ENCODE measurements around the gene MAP3K6. TPM values are rescaled to one million over a fixed set of nuclear protein-coding genes. Genes with fewer than 3 reads are reported as not detected.

The MAP3K6 gene
- total RNA-seq, 2 donors from 2014 or later: 5.5 to 14.7 TPM

GRCh38 chr1:27335506-27336422 lies 31.0 kb downstream of the MAP3K6 start:
- Mint-ChIP-seq H3K36me3 (peaks cover 0 to 5% of the 10 kb centered on the region in 2 donors), H3K27ac (peak overlapping the region; percentile 36 to 52), H3K9me3 (no peaks in the 10 kb centered on the region)
- ATAC-seq (no peak), DNase-seq (ENCODE audit: low spot score in 2 of 2) (no peak)

GRCh38 chr1:27333717-27334279 lies 33.0 kb downstream of the MAP3K6 start:
- no peaks in the 10 kb centered on the region for H3K9me3 Mint-ChIP-seq

GRCh38 chr1:27332536-27333281 lies 34.1 kb downstream of the MAP3K6 start:
- H3K27ac Mint-ChIP-seq: peak overlapping the region; percentile 17 to 41
- H3K9me3 Mint-ChIP-seq: no peaks in the 10 kb centered on the region
- peak in 1 of 2 donors; percentile 68 for DNase-seq (ENCODE audit: low spot score in 2 of 2)
- peaks cover 0 to 5% of the 10 kb centered on the region in 2 donors for H3K36me3 Mint-ChIP-seq
- peak; percentile 77 to 88 for ATAC-seq

More at GRCh38 chr1:27333717-27334279, 33.0 kb downstream of the MAP3K6 start:
- Mint-ChIP-seq H3K36me3 (peaks cover 0 to 5% of the 10 kb centered on the region in 2 donors), H3K27ac (no peak overlapping the region)
- DNase-seq (ENCODE audit: low spot score in 2 of 2) (no peak), ATAC-seq (no peak)

GRCh38 chr1:27331922-27332321 lies 34.8 kb downstream of the MAP3K6 start:
- H3K36me3 Mint-ChIP-seq: peaks cover 0 to 5% of the 10 kb centered on the region in 2 donors
- no peak for DNase-seq (ENCODE audit: low spot score in 2 of 2)
- no peaks in the 10 kb centered on the region for H3K9me3 Mint-ChIP-seq
- no peak for ATAC-seq
- peak overlapping the region in 1 of 2 donors; percentile 92 for H3K27ac Mint-ChIP-seq

- Mint-ChIP-seq H3K9me3 (no peaks in the 10 kb centered on the region), H3K27ac (no peak overlapping the region), H3K36me3 (peaks cover 0 to 1% of the 10 kb centered on the region in 2 donors)
- no peak for ATAC-seq
- no peak for DNase-seq (ENCODE audit: low spot score in 2 of 2)
Observed at GRCh38 chr1:27331426-27331825, 35.3 kb downstream of the MAP3K6 start.

- DNase-seq (ENCODE audit: low spot score in 2 of 2) (no peak), ATAC-seq (no peak)
- H3K9me3 Mint-ChIP-seq: no peaks in the 10 kb centered on the region
- no peaks in the 10 kb centered on the region for H3K36me3 Mint-ChIP-seq
- peak overlapping the region in 1 of 2 donors; percentile 88 for H3K27ac Mint-ChIP-seq
Observed at GRCh38 chr1:27330786-27331185, 36.0 kb downstream of the MAP3K6 start.

- ATAC-seq: no peak
- H3K9me3 Mint-ChIP-seq: no peaks in the 10 kb centered on the region
- H3K36me3 Mint-ChIP-seq: peaks cover 7 to 9% of the 10 kb centered on the region in 2 donors
- H3K27ac Mint-ChIP-seq: peak overlapping the region; percentile 49 to 69
- no peak for DNase-seq (ENCODE audit: low spot score in 2 of 2)
Observed at GRCh38 chr1:27327964-27328363, 38.8 kb downstream of the MAP3K6 start.

GRCh38 chr1:27325286-27325685 lies 41.5 kb downstream of the MAP3K6 start:
- H3K27ac Mint-ChIP-seq: no peak overlapping the region
- DNase-seq (ENCODE audit: low spot score in 2 of 2): no peak
- no peaks in the 10 kb centered on the region for H3K9me3 Mint-ChIP-seq
- H3K36me3 Mint-ChIP-seq: peaks cover 14 to 17% of the 10 kb centered on the region in 2 donors
- no peak for ATAC-seq

- H3K27ac Mint-ChIP-seq: peak overlapping the region; percentile 96 to 98
- peaks cover 14 to 17% of the 10 kb centered on the region in 2 donors for H3K36me3 Mint-ChIP-seq
- ATAC-seq (no peak), DNase-seq (ENCODE audit: low spot score in 2 of 2) (no peak)
- H3K9me3 Mint-ChIP-seq: no peaks in the 10 kb centered on the region
Observed at GRCh38 chr1:27322569-27323240, 44.1 kb downstream of the MAP3K6 start.

- no peaks in the 10 kb centered on the region for H3K9me3 Mint-ChIP-seq
- peaks cover 14 to 17% of the 10 kb centered on the region in 2 donors for H3K36me3 Mint-ChIP-seq
- ATAC-seq (peak; percentile 97 to 98), DNase-seq (ENCODE audit: low spot score in 2 of 2) (peak; percentile 98)
- H3K27ac Mint-ChIP-seq: peak within 1 kb of the TSS; percentile 96 to 98
Observed at GRCh38 chr1:27321813-27322568, 44.8 kb downstream of the MAP3K6 start, which contains the start of gene TMEM222. TMEM222 (plus strand) TSS chr1:27322163; CDS start chr1:27322198, 35 bp downstream.

- peaks cover 10 to 13% of the 10 kb centered on the region in 2 donors for H3K36me3 Mint-ChIP-seq
- ATAC-seq (no peak), DNase-seq (ENCODE audit: low spot score in 2 of 2) (no peak)
Observed at GRCh38 chr1:27318596-27318995, 48.2 kb downstream of the MAP3K6 start.

GRCh38 chr1:27318136-27318535 lies 48.6 kb downstream of the MAP3K6 start:
- no peaks in the 10 kb centered on the region for H3K9me3 Mint-ChIP-seq
- peaks cover 7 to 10% of the 10 kb centered on the region in 2 donors for H3K36me3 Mint-ChIP-seq
- ATAC-seq (no peak), DNase-seq (ENCODE audit: low spot score in 2 of 2) (no peak)
- peak overlapping the region; percentile 22 to 52 for H3K27ac Mint-ChIP-seq

More at GRCh38 chr1:27318596-27318995, 48.2 kb downstream of the MAP3K6 start:
- peak overlapping the region in 1 of 2 donors; percentile 22 for H3K27ac Mint-ChIP-seq
- no peaks in the 10 kb centered on the region for H3K9me3 Mint-ChIP-seq

GRCh38 chr1:27316860-27317259 lies 49.9 kb downstream of the MAP3K6 start:
- H3K27ac Mint-ChIP-seq: no peak overlapping the region
- ATAC-seq: no peak
- H3K36me3 Mint-ChIP-seq: no peaks in the 10 kb centered on the region
- no peak for DNase-seq (ENCODE audit: low spot score in 2 of 2)
- H3K9me3 Mint-ChIP-seq: no peaks in the 10 kb centered on the region

GRCh38 chr1:27314737-27315136 lies 52.0 kb downstream of the MAP3K6 start:
- DNase-seq (ENCODE audit: low spot score in 2 of 2): no peak
- no peaks in the 10 kb centered on the region for H3K36me3 Mint-ChIP-seq
- ATAC-seq: no peak
- no peak overlapping the region for H3K27ac Mint-ChIP-seq
- H3K9me3 Mint-ChIP-seq: no peaks in the 10 kb centered on the region

GRCh38 chr1:27314169-27314568 lies 52.6 kb downstream of the MAP3K6 start:
- DNase-seq (ENCODE audit: low spot score in 2 of 2): no peak
- Mint-ChIP-seq H3K36me3 (no peaks in the 10 kb centered on the region), H3K9me3 (no peaks in the 10 kb centered on the region), H3K27ac (no peak overlapping the region)
- no peak for ATAC-seq
